Astrocyte (in vitro differentiated cells and primary cell): ENCODE data around the gene AOC1. TPM values are rescaled to one million over a fixed set of nuclear protein-coding genes. Genes with fewer than 3 reads are reported as not detected.

ENCODE experiments used
- DNase-seq: peaks from one replicate; pipeline ENCODE4 v3.0.0-alpha.2; 2010; ENCODE audit warnings: low read depth
- FAIRE-seq: peaks from 2 replicates; lab custom pipeline; 2011; peaks lifted over from hg19 to GRCh38; lab: Jason Lieb, UNC
- H2AFZ ChIP-seq: 2 replicates; pipeline ENCODE4 v1.6.0; 2012; ENCODE audit warnings: low read depth, low read length, inconsistent platforms
- H3K27ac ChIP-seq: 2 replicates; pipeline ENCODE4 v1.5.1; 2011; ENCODE audit warnings: low read depth, low read length, inconsistent platforms
- H3K27me3 ChIP-seq: 2 replicates; pipeline ENCODE4 v1.6.0; 2011; ENCODE audit warnings: low read length, inconsistent platforms; ENCODE audit not compliant: insufficient read depth
- H3K36me3 ChIP-seq: 2 replicates; pipeline ENCODE4 v1.5.1; 2011; ENCODE audit warnings: low read length, inconsistent platforms; ENCODE audit not compliant: insufficient read depth
- H3K4me1 ChIP-seq: 2 replicates; pipeline ENCODE4 v1.5.1; 2011; ENCODE audit warnings: low read length, inconsistent platforms; ENCODE audit not compliant: insufficient read depth
- H3K4me2 ChIP-seq: 2 replicates; pipeline ENCODE4 v1.6.0; 2012; ENCODE audit warnings: low read length, inconsistent platforms
- H3K4me3 ChIP-seq: 2 replicates; pipeline ENCODE4 v1.5.1; 2011; ENCODE audit warnings: low read depth, mild to moderate bottlenecking, low read length, inconsistent platforms; ENCODE audit not compliant: insufficient read depth
- H3K79me2 ChIP-seq: 2 replicates; pipeline ENCODE4 v1.6.0; 2012; ENCODE audit warnings: mild to moderate bottlenecking, low read length, inconsistent platforms; ENCODE audit not compliant: insufficient read depth
- H3K9ac ChIP-seq: 2 replicates; pipeline ENCODE4 v1.6.0; 2012; ENCODE audit warnings: mild to moderate bottlenecking, low read length, inconsistent platforms
- H3K9me3 ChIP-seq: 2 replicates; pipeline ENCODE4 v1.5.1; 2012; ENCODE audit warnings: low read depth, mild to moderate bottlenecking, low read length, inconsistent platforms; ENCODE audit not compliant: insufficient read depth
- H4K20me1 ChIP-seq: 2 replicates; pipeline ENCODE4 v1.6.0; 2012; ENCODE audit warnings: low read length, inconsistent platforms; ENCODE audit not compliant: insufficient read depth
- H3K27ac Mint-ChIP-seq: one replicate; pipeline ENCODE4 v1.8.0; 2021; ENCODE audit warnings: mild to moderate bottlenecking, mixed read lengths; ENCODE audit not compliant: unreplicated experiment
- H3K27me3 Mint-ChIP-seq: one replicate; pipeline ENCODE4 v1.8.0; 2021; ENCODE audit warnings: low read depth, mixed read lengths; ENCODE audit not compliant: unreplicated experiment
- H3K36me3 Mint-ChIP-seq: one replicate; pipeline ENCODE4 v1.8.0; 2021; ENCODE audit warnings: low read depth, mixed read lengths; ENCODE audit not compliant: unreplicated experiment
- H3K4me1 Mint-ChIP-seq: one replicate; pipeline ENCODE4 v1.8.0; 2021; ENCODE audit warnings: low read depth, mixed read lengths; ENCODE audit not compliant: unreplicated experiment
- H3K4me3 Mint-ChIP-seq: one replicate; pipeline ENCODE4 v1.8.0; 2021; ENCODE audit warnings: mild to moderate bottlenecking, moderate library complexity, mixed read lengths; ENCODE audit not compliant: unreplicated experiment
- H3K9me3 Mint-ChIP-seq: one replicate; pipeline ENCODE4 v1.8.0; 2021; ENCODE audit warnings: mild to moderate bottlenecking, mixed read lengths; ENCODE audit not compliant: unreplicated experiment
- EZH2 ChIP-seq: IDR thresholded peaks from 2 replicates; pipeline ENCODE4 v1.6.1; 2012; ENCODE audit warnings: mild to moderate bottlenecking, low read length, inconsistent platforms; ENCODE audit not compliant: insufficient read depth
- total RNA-seq: library from RNA; stranded (reverse); gene quantifications from 2 replicates; pipeline ENCODE4 v1.2.1, GENCODE V29; 2021
- TF ChIP-seq, protein P1 (sequence below): IDR thresholded peaks from 2 replicates; pipeline ENCODE4 v1.5.1; 2011; ENCODE audit warnings: low read depth, mild to moderate bottlenecking, inconsistent platforms, low read length, moderate library complexity; ENCODE audit not compliant: insufficient read depth

The AOC1 gene
- total RNA-seq, 1 donor from 2014 or later = not detected

DNA sequence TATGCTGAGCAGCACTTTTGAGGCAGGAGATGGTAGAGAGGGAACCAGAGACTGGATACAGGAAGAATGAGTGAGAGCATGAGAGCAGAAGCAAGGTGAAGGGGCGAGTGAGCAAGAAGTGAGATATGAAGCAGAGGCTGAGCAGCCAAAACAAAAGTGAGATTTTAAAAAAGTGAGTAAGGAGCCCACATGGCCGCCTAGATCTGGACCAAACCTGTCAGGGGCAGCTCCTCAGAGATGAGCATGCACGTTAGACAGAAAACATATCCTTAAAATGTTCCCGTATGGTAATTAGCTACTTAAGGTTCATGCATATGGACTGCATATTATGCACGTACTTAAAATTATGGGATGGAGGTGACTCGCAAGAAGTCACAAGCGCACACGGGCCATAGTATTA, 29.3 kb upstream of the AOC1 start:
- DNase-seq (no peak), FAIRE-seq (no peak)
- Mint-ChIP-seq H3K4me3 (no peak overlapping the region), H3K27ac (no peak overlapping the region), H3K4me1 (peaks cover 14% of the 10 kb centered on the region), H3K36me3 (peaks cover 4% of the 10 kb centered on the region), H3K27me3 (peaks cover 8% of the 10 kb centered on the region), H3K9me3 (no peaks in the 10 kb centered on the region)
- TF ChIP-seq, protein P1, sequence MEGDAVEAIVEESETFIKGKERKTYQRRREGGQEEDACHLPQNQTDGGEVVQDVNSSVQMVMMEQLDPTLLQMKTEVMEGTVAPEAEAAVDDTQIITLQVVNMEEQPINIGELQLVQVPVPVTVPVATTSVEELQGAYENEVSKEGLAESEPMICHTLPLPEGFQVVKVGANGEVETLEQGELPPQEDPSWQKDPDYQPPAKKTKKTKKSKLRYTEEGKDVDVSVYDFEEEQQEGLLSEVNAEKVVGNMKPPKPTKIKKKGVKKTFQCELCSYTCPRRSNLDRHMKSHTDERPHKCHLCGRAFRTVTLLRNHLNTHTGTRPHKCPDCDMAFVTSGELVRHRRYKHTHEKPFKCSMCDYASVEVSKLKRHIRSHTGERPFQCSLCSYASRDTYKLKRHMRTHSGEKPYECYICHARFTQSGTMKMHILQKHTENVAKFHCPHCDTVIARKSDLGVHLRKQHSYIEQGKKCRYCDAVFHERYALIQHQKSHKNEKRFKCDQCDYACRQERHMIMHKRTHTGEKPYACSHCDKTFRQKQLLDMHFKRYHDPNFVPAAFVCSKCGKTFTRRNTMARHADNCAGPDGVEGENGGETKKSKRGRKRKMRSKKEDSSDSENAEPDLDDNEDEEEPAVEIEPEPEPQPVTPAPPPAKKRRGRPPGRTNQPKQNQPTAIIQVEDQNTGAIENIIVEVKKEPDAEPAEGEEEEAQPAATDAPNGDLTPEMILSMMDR = no peak
- no peak for TF ChIP-seq EZH2
- H3K9ac ChIP-seq = no peak overlapping the region
- H4K20me1 ChIP-seq = no peaks in the 10 kb centered on the region
- no peak overlapping the region for H3K4me3 ChIP-seq
- no peak overlapping the region for H3K4me2 ChIP-seq
- no peaks in the 10 kb centered on the region for H3K27me3 ChIP-seq
- H3K36me3 ChIP-seq = no peaks in the 10 kb centered on the region
- H3K79me2 ChIP-seq = no peaks in the 10 kb centered on the region
- H3K9me3 ChIP-seq = no peaks in the 10 kb centered on the region
- H3K27ac ChIP-seq = no peak overlapping the region
- no peak overlapping the region for H2AFZ ChIP-seq
- H3K4me1 ChIP-seq = no peaks in the 10 kb centered on the region

DNA sequence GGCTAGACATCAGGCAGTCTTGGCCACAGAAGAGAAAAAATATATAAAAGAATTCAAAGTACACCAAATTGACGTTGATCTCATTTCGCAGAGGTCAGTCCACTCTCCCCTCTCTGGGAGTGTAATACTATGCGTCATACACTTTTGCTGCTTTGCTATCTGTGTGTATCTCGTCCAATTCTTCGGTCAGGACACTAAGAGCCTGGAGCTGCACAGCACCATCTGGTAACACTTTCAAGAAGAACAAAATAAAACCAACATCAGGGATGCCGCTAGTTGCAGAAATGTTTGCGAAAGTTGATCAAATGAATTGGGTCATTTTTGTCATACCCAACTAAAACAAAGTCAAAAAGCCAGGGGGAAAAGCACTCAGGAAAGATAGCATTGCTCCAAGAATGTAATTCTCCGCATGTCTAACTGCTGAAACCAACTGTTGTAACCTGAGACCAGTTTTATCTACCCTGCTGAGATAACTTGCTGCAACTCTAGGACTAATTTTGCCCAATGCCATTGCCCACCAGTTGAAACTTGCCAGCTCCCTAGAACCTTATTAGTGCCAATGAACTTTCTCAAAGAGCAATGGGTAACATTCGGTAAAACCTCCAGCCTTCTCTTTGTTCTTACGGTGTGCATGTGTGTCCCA, 28.7 kb upstream of the AOC1 start:
- TF ChIP-seq, protein P1 = no peak
- no peak for TF ChIP-seq EZH2
- peaks cover 4% of the 10 kb centered on the region for H3K36me3 Mint-ChIP-seq
- no peak overlapping the region for H3K4me3 Mint-ChIP-seq
- Histone ChIP-seq H3K9ac (no peak overlapping the region), H2AFZ (no peak overlapping the region), H3K36me3 (no peaks in the 10 kb centered on the region), H3K4me1 (no peaks in the 10 kb centered on the region), H3K27ac (no peak overlapping the region), H4K20me1 (no peaks in the 10 kb centered on the region), H3K79me2 (no peaks in the 10 kb centered on the region), H3K27me3 (no peaks in the 10 kb centered on the region), H3K9me3 (no peaks in the 10 kb centered on the region), H3K4me3 (no peak overlapping the region), H3K4me2 (no peak overlapping the region)
- peaks cover 14% of the 10 kb centered on the region for H3K4me1 Mint-ChIP-seq
- DNase-seq (no peak), FAIRE-seq (no peak)
- H3K9me3 Mint-ChIP-seq = peaks cover 2% of the 10 kb centered on the region
- peak overlapping the region; percentile 5 for H3K27ac Mint-ChIP-seq
- H3K27me3 Mint-ChIP-seq = peaks cover 8% of the 10 kb centered on the region
